ENCODE results near the gene QDPR. TPM values are rescaled to one million over a fixed set of nuclear protein-coding genes. Genes with fewer than 3 reads are reported as not detected.

QDPR gene
- total and polyA plus RNA-seq, 8 donors: 11.4 to 56.8 (median 16.8) TPM

GRCh38 chr4:17504081-17504480 is 7.8 kb downstream of the QDPR start:
- H3K36me3 ChIP-seq: peaks cover 0 to 36% (median 0%) of the 10 kb centered on the region in 3 donors
- H3K27me3 ChIP-seq: no peaks in the 10 kb centered on the region
- TF ChIP-seq CTCF (IDR thresholded peaks at IDR 0.05): no peak
- DNase-seq (no peak), FAIRE-seq (no peak), ATAC-seq (no peak)
- no peaks in the 10 kb centered on the region for H3K4me1 ChIP-seq
- intact Hi-C loops (cut with DNase I): no loop called here
- H3K9me3 ChIP-seq: no peaks in the 10 kb centered on the region
- H3K4me3 ChIP-seq: no peak overlapping the region
- no peak overlapping the region for H3K27ac ChIP-seq
- WGBS, 2 donors: 87 to 89% methylated on average over 7 of the region's 7 CpGs

GRCh38 chr4:17502756-17503155 is 9.1 kb downstream of the QDPR start:
- ATAC-seq: no peak
- DNase-seq: no peak
- no peaks in the 10 kb centered on the region for H3K9me3 ChIP-seq
- H3K36me3 ChIP-seq: peaks cover 0 to 44% (median 0%) of the 10 kb centered on the region in 3 donors
- H3K27me3 ChIP-seq: no peaks in the 10 kb centered on the region
- 85 to 90% methylated on average over 3 of the region's 3 CpGs for WGBS, 2 donors
- no peak overlapping the region for H3K4me3 ChIP-seq
- intact Hi-C loops (cut with DNase I): no loop called here
- no peak for FAIRE-seq
- H3K4me1 ChIP-seq: no peaks in the 10 kb centered on the region
- H3K27ac ChIP-seq: no peak overlapping the region
- TF ChIP-seq CTCF (IDR thresholded peaks at IDR 0.05): no peak

- TF ChIP-seq CTCF (IDR thresholded peaks at IDR 0.05): no peak
- no peak for ATAC-seq
Observed at GRCh38 chr4:17500574-17500973, 11.3 kb downstream of the QDPR start.

GRCh38 chr4:17497890-17498523 is 13.9 kb downstream of the QDPR start:
- no peak for DNase-seq
- intact Hi-C loops (cut with DNase I): no loop called here
- Histone ChIP-seq H3K9me3 (no peaks in the 10 kb centered on the region), H3K27ac (no peak overlapping the region), H3K4me3 (no peak overlapping the region), H3K27me3 (no peaks in the 10 kb centered on the region), H3K36me3 (peaks cover 0 to 39% (median 5%) of the 10 kb centered on the region in 3 donors), H3K4me1 (no peaks in the 10 kb centered on the region)
- ATAC-seq: no peak
- no peak for TF ChIP-seq CTCF (IDR thresholded peaks at IDR 0.05)
- 87 to 91% methylated on average over 7 of the region's 7 CpGs for WGBS, 2 donors
- FAIRE-seq: no peak

More at GRCh38 chr4:17500574-17500973, 11.3 kb downstream of the QDPR start:
- Histone ChIP-seq H3K36me3 (peaks cover 0 to 48% (median 5%) of the 10 kb centered on the region in 3 donors), H3K27ac (no peak overlapping the region), H3K27me3 (no peaks in the 10 kb centered on the region), H3K4me3 (no peak overlapping the region), H3K4me1 (no peaks in the 10 kb centered on the region), H3K9me3 (no peaks in the 10 kb centered on the region)
- DNase-seq: no peak
- intact Hi-C loops (cut with DNase I): no loop called here
- no peak for FAIRE-seq
